AG04449 (cell line): ENCODE measurements around the gene FANK1.

Source experiments
- CTCF ChIA-PET: fragments of 350-600 bp; formaldehyde crosslinking; extraction: SDS; loops from one replicate; lab custom pipeline; 2021; ENCODE audit warnings: antibody characterized with exemption; lab: Yijun Ruan, JAX
- POLR2A ChIA-PET: fragments of 400-600, 350-600 bp; formaldehyde crosslinking; extraction: SDS; loops from one replicate; lab custom pipeline; 2020; ENCODE audit warnings: antibody characterized with exemption, inconsistent platforms; lab: Yijun Ruan, JAX
- DNase-seq: peaks from one replicate; pipeline ENCODE4 v3.0.0-alpha.2; 2010; ENCODE audit warnings: low read depth, low spot score
- H3K4me3 ChIP-seq: 2 replicates; pipeline ENCODE4 v1.5.1; 2011; ENCODE audit warnings: low read depth, mild to moderate bottlenecking, control low read depth, low read length
- CTCF ChIP-seq: IDR thresholded peaks from one replicate; pipeline ENCODE4 v1.5.1; 2011; ENCODE audit warnings: mild to moderate bottlenecking, moderate library complexity, low read length, control low read depth, inconsistent platforms; ENCODE audit not compliant: insufficient read depth; ENCODE audit errors: missing control alignments

The FANK1 gene

GRCh38 chr10:126017961-126018560, 121.7 kb downstream of the FANK1 start:
- POLR2A ChIA-PET = interaction anchor here (1.2 kb wide), 1 partner anchor 41 kb away, joined by 3 read pairs; no protein-coding TSS in a partner anchor
- CTCF ChIA-PET = interaction anchor here (1.0 to 1.3 kb wide), 3 partner anchors 11 to 134 kb away, joined by 3 to 4 read pairs (median 3); no protein-coding TSS in a partner anchor
- TF ChIP-seq CTCF = no peak
- DNase-seq = no peak
- no peak overlapping the region for H3K4me3 ChIP-seq

- CTCF ChIA-PET = interaction anchor here (0.9 to 1.3 kb wide), 3 partner anchors 9 to 86 kb away, joined by 3 to 4 read pairs (median 3); no protein-coding TSS in a partner anchor
- DNase-seq = no peak
- no peak overlapping the region for H3K4me3 ChIP-seq
- TF ChIP-seq CTCF = no peak
- POLR2A ChIA-PET = no interaction called here
These were observed 125.6 kb downstream of the FANK1 start for GRCh38 chr10:126021833-126022500.

- POLR2A ChIA-PET = no interaction called here
- CTCF ChIA-PET = no interaction called here
- H3K4me3 ChIP-seq = no peak overlapping the region
- no peak for TF ChIP-seq CTCF
- DNase-seq = no peak
These were observed 126.5 kb downstream of the FANK1 start for GRCh38 chr10:126022841-126023240.

- DNase-seq = no peak
- ChIA-PET CTCF (interaction anchor here (0.7 kb wide), 1 partner anchor 14 kb away, joined by 4 read pairs; no protein-coding TSS in a partner anchor), POLR2A (no interaction called here)
- no peak overlapping the region for H3K4me3 ChIP-seq
- TF ChIP-seq CTCF = no peak
These were observed 131.3 kb downstream of the FANK1 start for GRCh38 chr10:126027692-126028091.

- ChIA-PET CTCF (interaction anchor here (1.3 kb wide), 2 partner anchors 10 to 43 kb away, joined by 3 read pairs; no protein-coding TSS in a partner anchor), POLR2A (no interaction called here)
- TF ChIP-seq CTCF = no peak
- no peak for DNase-seq
- H3K4me3 ChIP-seq = no peak overlapping the region
These were observed 133.6 kb downstream of the FANK1 start for GRCh38 chr10:126029999-126030398.

- H3K4me3 ChIP-seq = no peak overlapping the region
- DNase-seq = no peak
- POLR2A ChIA-PET = no interaction called here
- TF ChIP-seq CTCF = no peak
- CTCF ChIA-PET = no interaction called here
These were observed 138.2 kb downstream of the FANK1 start for GRCh38 chr10:126034586-126034985.
